Bronchial epithelial cell (primary cell): Measurements from ENCODE around the gene EDEM3. TPM values are rescaled to one million over a fixed set of nuclear protein-coding genes. Genes with fewer than 3 reads are reported as not detected.
"Not testable (repeated sequence)": the region's sequence is repeated elsewhere in the genome, so short reads cannot be mapped to it uniquely, and the experiment has no call there.

Experiments used
- DNase-seq: peaks from one replicate; pipeline ENCODE4 v3.0.0-alpha.2; 2010; ENCODE audit warnings: low read depth
- FAIRE-seq: peaks from 2 replicates; lab custom pipeline; 2011; peaks lifted over from hg19 to GRCh38; lab: Jason Lieb, UNC
- H3K27me3 ChIP-seq: 2 replicates; pipeline ENCODE4 v1.5.1; 2011; ENCODE audit warnings: low read length; ENCODE audit not compliant: control insufficient read depth, insufficient read depth
- H3K36me3 ChIP-seq: 2 replicates; pipeline ENCODE4 v1.5.1; 2011; ENCODE audit warnings: low read length; ENCODE audit not compliant: control insufficient read depth, insufficient read depth
- H3K4me3 ChIP-seq: 2 replicates; pipeline ENCODE4 v1.5.1; 2011; ENCODE audit warnings: mild to moderate bottlenecking, low read depth, low read length, control low read depth
- CTCF ChIP-seq: IDR thresholded peaks from 2 replicates; pipeline ENCODE4 v1.5.1; 2011; ENCODE audit warnings: mild to moderate bottlenecking, moderate library complexity, low read length, control low read depth, inconsistent platforms; ENCODE audit not compliant: insufficient read depth, severe bottlenecking
- total RNA-seq: library from RNA; depleted of rRNA; stranded (reverse); fragments of >200 nt; gene quantifications from 2 replicates; pipeline ENCODE4 v1.2.1, GENCODE V29; 2014

EDEM3 gene
- total RNA-seq, 1 donor from 2014 or later: 32.1 TPM

- Histone ChIP-seq H3K4me3 (no peak overlapping the region), H3K36me3 (no peaks in the 10 kb centered on the region), H3K27me3 (no peaks in the 10 kb centered on the region)
- FAIRE-seq (no peak), DNase-seq (no peak)
- TF ChIP-seq CTCF: no peak
Measured at GRCh38 chr1:184789884-184790283, 35.2 kb upstream of the EDEM3 start.

GRCh38 chr1:184788970-184789369 is 34.3 kb upstream of the EDEM3 start:
- Histone ChIP-seq H3K36me3 (no peaks in the 10 kb centered on the region), H3K4me3 (no peak overlapping the region), H3K27me3 (no peaks in the 10 kb centered on the region)
- FAIRE-seq: no peak
- no peak for TF ChIP-seq CTCF
- no peak for DNase-seq

- Histone ChIP-seq H3K36me3 (no peaks in the 10 kb centered on the region), H3K27me3 (no peaks in the 10 kb centered on the region), H3K4me3 (no peak overlapping the region)
- DNase-seq: no peak
- FAIRE-seq: no peak
- TF ChIP-seq CTCF: no peak
Measured at GRCh38 chr1:184785529-184785928, 30.9 kb upstream of the EDEM3 start.

GRCh38 chr1:184783723-184784122 is 29.1 kb upstream of the EDEM3 start:
- DNase-seq, H3K36me3 ChIP-seq, H3K27me3 ChIP-seq, FAIRE-seq, H3K4me3 ChIP-seq: not testable (repeated sequence)

GRCh38 chr1:184781941-184782340 is 27.3 kb upstream of the EDEM3 start:
- DNase-seq (no peak), FAIRE-seq (no peak)
- no peaks in the 10 kb centered on the region for H3K36me3 ChIP-seq
- TF ChIP-seq CTCF: no peak
- H3K27me3 ChIP-seq: no peaks in the 10 kb centered on the region
- no peak overlapping the region for H3K4me3 ChIP-seq

GRCh38 chr1:184775885-184776284 is 21.2 kb upstream of the EDEM3 start:
- DNase-seq (no peak), FAIRE-seq (no peak)
- Histone ChIP-seq H3K27me3 (no peaks in the 10 kb centered on the region), H3K36me3 (no peaks in the 10 kb centered on the region), H3K4me3 (no peak overlapping the region)
- TF ChIP-seq CTCF: no peak
